GM18951 (cell line): ENCODE data around the gene FHL3.

Experiments used
- POLR2A ChIP-seq: IDR thresholded peaks from 4 replicates; pipeline ENCODE4 v1.6.1; 2011; ENCODE audit warnings: mild to moderate bottlenecking; ENCODE audit not compliant: insufficient read length, insufficient read depth; ENCODE audit errors: extremely low read depth
- in situ Hi-C: fragments of 300-500 bp; cut with MboI; formaldehyde crosslinking; loops from one replicate; pipeline ENCODE4 v1.12.0; 2022; ENCODE audit warnings: low sequenced_read_pairs, mixed read lengths, inconsistent platforms; ENCODE audit not compliant: unreplicated experiment

FHL3 gene

GRCh38 chr1:38044221-38045215 is 39.2 kb upstream of the FHL3 start:
- no peak for TF ChIP-seq POLR2A
- in situ Hi-C loops, result loop anchor here (25.0 kb wide), 1 partner anchor 543 kb away; no protein-coding TSS in a partner anchor

GRCh38 chr1:38043036-38043747 is 37.9 kb upstream of the FHL3 start:
- TF ChIP-seq POLR2A, result no peak
- in situ Hi-C loops, result loop anchor here (25.0 kb wide), 1 partner anchor 544 kb away; no protein-coding TSS in a partner anchor

GRCh38 chr1:38041936-38042834 is 36.9 kb upstream of the FHL3 start:
- in situ Hi-C loops, result loop anchor here (25.0 kb wide), 1 partner anchor 545 kb away; no protein-coding TSS in a partner anchor
- no peak for TF ChIP-seq POLR2A

- no peak for TF ChIP-seq POLR2A
- in situ Hi-C loops, result loop anchor here (25.0 kb wide), 1 partner anchor 548 kb away; no protein-coding TSS in a partner anchor
Observed at GRCh38 chr1:38039331-38040088, 34.2 kb upstream of the FHL3 start.

- in situ Hi-C loops, result loop anchor here (25.0 kb wide), 1 partner anchor 548 kb away; no protein-coding TSS in a partner anchor
- no peak for TF ChIP-seq POLR2A
Observed at GRCh38 chr1:38038861-38039260, 33.5 kb upstream of the FHL3 start.

GRCh38 chr1:38037221-38037939 is 32.1 kb upstream of the FHL3 start:
- in situ Hi-C loops, result loop anchor here (25.0 kb wide), 1 partner anchor 550 kb away; no protein-coding TSS in a partner anchor
- TF ChIP-seq POLR2A, result no peak

- TF ChIP-seq POLR2A, result no peak
- in situ Hi-C loops, result loop anchor here (25.0 kb wide), 1 partner anchor 552 kb away; no protein-coding TSS in a partner anchor
Observed at GRCh38 chr1:38034871-38035270, 29.6 kb upstream of the FHL3 start.

GRCh38 chr1:38032992-38033391 is 27.7 kb upstream of the FHL3 start:
- in situ Hi-C loops, result loop anchor here (25.0 kb wide), 1 partner anchor 554 kb away; no protein-coding TSS in a partner anchor

- in situ Hi-C loops, result loop anchor here (25.0 kb wide), 1 partner anchor 556 kb away; no protein-coding TSS in a partner anchor
- no peak for TF ChIP-seq POLR2A
Observed at GRCh38 chr1:38031513-38031866, 26.2 kb upstream of the FHL3 start.

- TF ChIP-seq POLR2A, result no peak
- in situ Hi-C loops, result loop anchor here (25.0 kb wide), 1 partner anchor 556 kb away; no protein-coding TSS in a partner anchor
Observed at GRCh38 chr1:38030596-38031512, 25.5 kb upstream of the FHL3 start.
